Measurements from ENCODE around the gene ZNF385B. TPM values are rescaled to one million over a fixed set of nuclear protein-coding genes. Genes with fewer than 3 reads are reported as not detected.

The ZNF385B gene
- total and polyA plus RNA-seq, 2 donors from 2014 or later = 5.9 to 10.9 TPM

- no peaks in the 10 kb centered on the region for H3K9me3 ChIP-seq (ENCODE audit: control insufficient read depth in 2 of 3, insufficient read depth in 1 of 3, low read length in 3 of 3)
- FAIRE-seq = no peak
Observed at GRCh38 chr2:179412112-179412511, 449.3 kb downstream of the ZNF385B start.

GRCh38 chr2:179410552-179411356 lies 450.7 kb downstream of the ZNF385B start:
- peak overlapping the region in 1 of 3 donors; percentile 30 for H3K4me3 ChIP-seq (ENCODE audit: low read length in 3 of 3)
- H3K27me3 ChIP-seq (ENCODE audit: control insufficient read depth, insufficient read depth, low read length) = no peaks in the 10 kb centered on the region
- no peak overlapping the region for H3K9ac ChIP-seq (ENCODE audit: low read length in 3 of 3)
- peak; percentile 70 for TF ChIP-seq CTCF (IDR thresholded peaks at IDR 0.05; ENCODE audit: borderline replicate concordance, extremely low read depth, insufficient read depth)
- intact Hi-C loops (cut with DNase I) = no loop called here
- no peaks in the 10 kb centered on the region for H3K9me3 ChIP-seq (ENCODE audit: control insufficient read depth in 2 of 3, insufficient read depth in 1 of 3, low read length in 3 of 3)
- H3K27ac ChIP-seq (ENCODE audit: low read depth in 2 of 2, low read length in 2 of 2) = no peak overlapping the region
- H3K4me1 ChIP-seq (ENCODE audit: control insufficient read depth in 2 of 3, insufficient read depth in 2 of 3, low read depth in 1 of 3, low read length in 3 of 3) = no peaks in the 10 kb centered on the region
- H3K36me3 ChIP-seq (ENCODE audit: control insufficient read depth in 2 of 3, insufficient read depth in 3 of 3, low read length in 3 of 3) = no peaks in the 10 kb centered on the region
- DNase-seq (peak in 3 of 5 donors; percentile 26 to 80 (median 59)), FAIRE-seq (no peak)

More at GRCh38 chr2:179412112-179412511, 449.3 kb downstream of the ZNF385B start:
- Histone ChIP-seq H3K4me3 (ENCODE audit: low read length in 3 of 3) (no peak overlapping the region), H3K27ac (ENCODE audit: low read depth in 2 of 2, low read length in 2 of 2) (no peak overlapping the region), H3K4me1 (ENCODE audit: control insufficient read depth in 2 of 3, insufficient read depth in 2 of 3, low read depth in 1 of 3, low read length in 3 of 3) (no peaks in the 10 kb centered on the region), H3K36me3 (ENCODE audit: control insufficient read depth in 2 of 3, insufficient read depth in 3 of 3, low read length in 3 of 3) (no peaks in the 10 kb centered on the region), H3K9ac (ENCODE audit: low read length in 3 of 3) (no peak overlapping the region), H3K27me3 (ENCODE audit: control insufficient read depth, insufficient read depth, low read length) (no peaks in the 10 kb centered on the region)
- peak in 1 of 5 donors; percentile 1 for DNase-seq
- TF ChIP-seq CTCF (IDR thresholded peaks at IDR 0.05; ENCODE audit: borderline replicate concordance, extremely low read depth, insufficient read depth) = no peak
- intact Hi-C loops (cut with DNase I) = no loop called here

DNA sequence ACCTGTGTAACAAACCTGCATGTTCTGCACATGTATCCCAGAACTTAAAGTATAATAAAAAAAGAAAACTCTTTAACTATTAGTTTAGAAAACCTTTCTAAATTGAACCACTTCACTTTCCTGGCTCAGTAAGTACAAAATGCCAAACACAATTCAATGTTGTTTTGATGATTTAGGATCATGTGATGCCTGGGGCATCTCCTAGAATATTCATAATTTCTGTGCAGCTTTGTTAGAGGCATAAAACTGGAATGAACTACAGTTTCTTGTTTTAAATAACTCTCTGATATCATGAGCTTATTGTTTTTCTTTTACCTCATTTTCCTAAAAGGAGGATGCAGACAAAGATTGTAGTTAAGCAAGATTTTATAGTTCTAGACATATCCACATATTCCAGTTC lies 457.8 kb downstream of the ZNF385B start:
- intact Hi-C loops (cut with DNase I) = no loop called here
- H3K4me1 ChIP-seq (ENCODE audit: control insufficient read depth in 2 of 3, insufficient read depth in 2 of 3, low read depth in 1 of 3, low read length in 3 of 3) = no peaks in the 10 kb centered on the region
- no peak for TF ChIP-seq CTCF (IDR thresholded peaks at IDR 0.05; ENCODE audit: borderline replicate concordance, extremely low read depth, insufficient read depth)
- H3K9ac ChIP-seq (ENCODE audit: low read length in 3 of 3) = no peak overlapping the region
- no peak for DNase-seq
- H3K9me3 ChIP-seq (ENCODE audit: control insufficient read depth in 2 of 3, insufficient read depth in 1 of 3, low read length in 3 of 3) = no peaks in the 10 kb centered on the region
- H3K36me3 ChIP-seq (ENCODE audit: control insufficient read depth in 2 of 3, insufficient read depth in 3 of 3, low read length in 3 of 3) = no peaks in the 10 kb centered on the region
- no peak overlapping the region for H3K27ac ChIP-seq (ENCODE audit: low read depth in 2 of 2, low read length in 2 of 2)
- no peaks in the 10 kb centered on the region for H3K27me3 ChIP-seq (ENCODE audit: control insufficient read depth, insufficient read depth, low read length)
- no peak for FAIRE-seq
- no peak overlapping the region for H3K4me3 ChIP-seq (ENCODE audit: low read length in 3 of 3)
